Superior temporal gyrus (tissue), 1 donor: Measurements from ENCODE around the gene NME4.
A peak's percentile ranks its signal among the peaks of the same experiment; 100 is the strongest.

Experiments
- DNase-seq: peaks from one replicate; pipeline ENCODE4 v3.0.0-alpha.2; 2016; ENCODE audit errors: extremely low spot score

NME4 gene

GRCh38 chr16:426115-426905 lies 29.3 kb downstream of the NME4 start:
- DNase-seq, result no peak

GRCh38 chr16:426906-427249 lies 29.9 kb downstream of the NME4 start:
- DNase-seq, result peak; percentile 16

GRCh38 chr16:427250-427649 lies 30.3 kb downstream of the NME4 start:
- DNase-seq, result no peak

- no peak for DNase-seq
Measured at GRCh38 chr16:430904-431303, 33.9 kb downstream of the NME4 start.

GRCh38 chr16:440627-441026 lies 43.6 kb downstream of the NME4 start:
- DNase-seq, result no peak

GRCh38 chr16:441447-441846 lies 44.4 kb downstream of the NME4 start:
- no peak for DNase-seq

- no peak for DNase-seq
Measured at GRCh38 chr16:442976-443375, 46.0 kb downstream of the NME4 start.

- DNase-seq, result no peak
Measured at GRCh38 chr16:444027-444426, 47.0 kb downstream of the NME4 start.

GRCh38 chr16:445566-445965 lies 48.6 kb downstream of the NME4 start:
- DNase-seq, result no peak
